H1 (cell line): ENCODE results near the gene HES7. TPM values are rescaled to one million over a fixed set of nuclear protein-coding genes. Genes with fewer than 3 reads are reported as not detected.

ENCODE experiments used
- CTCF ChIA-PET: fragments of 300-600 bp; sonication (Branson Sonifier 250); formaldehyde crosslinking; loops from one replicate; lab custom pipeline; 2021; ENCODE audit not compliant: partially characterized antibody; lab: Charles Lee
- POLR2A ChIA-PET: fragments of 300-600 bp; sonication (Branson Sonifier 250); formaldehyde crosslinking; loops from one replicate; lab custom pipeline; 2021; ENCODE audit warnings: inconsistent platforms; ENCODE audit not compliant: partially characterized antibody; lab: Charles Lee
- DNase-seq, 2 experiments: peaks; one replicate each; pipeline versions ENCODE4 v3.0.0 to v3.0.0-alpha.2; 2010 to 2022; ENCODE audit warnings: low spot score in 2 of 2, low read depth in 1 of 2, mixed read lengths in 1 of 2
- FAIRE-seq: peaks from 2 replicates; lab custom pipeline; 2011; peaks lifted over from hg19 to GRCh38; lab: Jason Lieb, UNC
- H2AFZ ChIP-seq: 2 replicates; pipeline ENCODE4 v1.8.1; 2012; ENCODE audit warnings: low read length, inconsistent platforms
- H2AK5ac ChIP-seq: 2 replicates; pipeline ENCODE4 v1.6.1; 2013; ENCODE audit warnings: low read depth, low read length
- H2BK120ac ChIP-seq: replicated peaks from 2 replicates; pipeline ENCODE3; 2013; ENCODE audit warnings: low read depth, low read length, inconsistent platforms
- H2BK12ac ChIP-seq: 2 replicates; pipeline ENCODE4 v1.6.1; 2013; ENCODE audit warnings: low read depth, low read length
- H2BK15ac ChIP-seq: 2 replicates; pipeline ENCODE4 v1.6.1; 2013; ENCODE audit warnings: low read length
- H2BK20ac ChIP-seq: 2 replicates; pipeline ENCODE4 v1.6.1; 2013; ENCODE audit warnings: low read length
- H2BK5ac ChIP-seq: 2 replicates; pipeline ENCODE4 v1.6.1; 2013; ENCODE audit warnings: low read depth, low read length
- H3K14ac ChIP-seq: 2 replicates; pipeline ENCODE4 v1.6.1; 2013; ENCODE audit warnings: inconsistent platforms; ENCODE audit not compliant: insufficient read length
- H3K18ac ChIP-seq: 2 replicates; pipeline ENCODE4 v1.6.1; 2013; ENCODE audit warnings: low read length; ENCODE audit errors: extremely low read depth
- H3K23ac ChIP-seq: 2 replicates; pipeline ENCODE4 v1.6.1; 2013; ENCODE audit warnings: inconsistent platforms; ENCODE audit not compliant: insufficient read length
- H3K23me2 ChIP-seq: 2 replicates; pipeline ENCODE4 v1.6.1; 2013; ENCODE audit warnings: low read depth, low read length
- H3K27ac ChIP-seq: 2 replicates; pipeline ENCODE4 v1.6.1; 2011; ENCODE audit warnings: low read depth, low read length, inconsistent platforms
- H3K27me3 ChIP-seq, 4 experiments: replicated peaks in 1 of 4; 1 replicate in 1 of 4; 2 replicates in 3 of 4; pipeline versions ENCODE4 v1.6.1 to v1.8.1; 2011 to 2013; ENCODE audit warnings: low read length in 3 of 4, mild to moderate bottlenecking in 3 of 4, inconsistent platforms in 2 of 4, mixed read lengths in 2 of 4, moderate library complexity in 1 of 4; ENCODE audit not compliant: control insufficient read depth in 3 of 4, insufficient read depth in 3 of 4; ENCODE audit errors: extremely low read depth in 1 of 4
- H3K36me3 ChIP-seq, 4 experiments: 2 replicates each; pipeline versions ENCODE4 v1.6.1 to v1.8.1; 2011 to 2013; ENCODE audit warnings: mild to moderate bottlenecking in 4 of 4, low read length in 3 of 4, moderate library complexity in 2 of 4, control low read depth in 1 of 4, inconsistent platforms in 1 of 4; ENCODE audit not compliant: insufficient read depth in 4 of 4, control insufficient read depth in 2 of 4
- H3K4ac ChIP-seq: replicated peaks from 2 replicates; pipeline ENCODE3; 2013; ENCODE audit warnings: low read length, low read depth, mixed read lengths, inconsistent platforms; ENCODE audit not compliant: insufficient read length
- H3K4me1 ChIP-seq, 4 experiments: replicated peaks in 1 of 4; 1 replicate in 1 of 4; 2 replicates in 3 of 4; pipeline versions ENCODE4 v1.6.1 to v1.8.1; 2011 to 2013; ENCODE audit warnings: low read length in 3 of 4, inconsistent platforms in 2 of 4, mixed read lengths in 1 of 4; ENCODE audit not compliant: insufficient read depth in 4 of 4, control insufficient read depth in 3 of 4
- H3K4me2 ChIP-seq, 2 experiments: 2 replicates each; pipeline versions ENCODE4 v1.6.1 to v1.8.1; 2011 to 2013; ENCODE audit warnings: low read depth in 2 of 2, low read length in 2 of 2, control low read depth in 1 of 2, inconsistent platforms in 1 of 2, mild to moderate bottlenecking in 1 of 2; ENCODE audit not compliant: insufficient read depth in 1 of 2
- H3K4me3 ChIP-seq, 4 experiments: fragments of 200-600, 300-600 bp in 1 of 4; sonication (generic), shearing (Covaris generic), sonication (Bioruptor Twin) in 1 of 4; 2 replicates each; pipeline versions ENCODE4 v1.5.1 to v1.8.1; 2011 to 2016; ENCODE audit warnings: low read length in 4 of 4, low read depth in 3 of 4, control low read depth in 2 of 4, inconsistent platforms in 2 of 4, mild to moderate bottlenecking in 2 of 4, mixed read lengths in 1 of 4, moderate library complexity in 1 of 4; ENCODE audit not compliant: insufficient read depth in 2 of 4; ENCODE audit errors: extremely low read depth in 1 of 4
- H3K56ac ChIP-seq: replicated peaks from 2 replicates; pipeline ENCODE3; 2013; ENCODE audit warnings: low read depth, mild to moderate bottlenecking, mixed read lengths, low read length, inconsistent platforms; ENCODE audit not compliant: insufficient read length
- H3K79me1 ChIP-seq: 2 replicates; pipeline ENCODE4 v1.6.1; 2013; ENCODE audit warnings: low read depth, low read length, control low read depth
- H3K79me2 ChIP-seq, 2 experiments: 2 replicates each; pipeline versions ENCODE4 v1.6.1 to v1.8.1; 2012 to 2013; ENCODE audit warnings: low read length in 2 of 2, mild to moderate bottlenecking in 2 of 2, inconsistent platforms in 1 of 2; ENCODE audit not compliant: insufficient read depth in 2 of 2, control insufficient read depth in 1 of 2
- H3K9ac ChIP-seq, 4 experiments: replicated peaks in 1 of 4; 1 replicate in 1 of 4; 2 replicates in 3 of 4; pipeline versions ENCODE4 v1.6.1 to v1.8.1; 2011 to 2013; ENCODE audit warnings: low read depth in 3 of 4, low read length in 3 of 4, control low read depth in 2 of 4, mild to moderate bottlenecking in 2 of 4, moderate library complexity in 2 of 4, inconsistent platforms in 1 of 4; ENCODE audit errors: extremely low read depth in 1 of 4
- H3K9me3 ChIP-seq, 2 experiments: 2 replicates each; pipeline versions ENCODE4 v1.6.1 to v1.8.1; 2012 to 2013; ENCODE audit warnings: mild to moderate bottlenecking in 2 of 2, moderate library complexity in 2 of 2, control low read depth in 1 of 2, inconsistent platforms in 1 of 2, low read depth in 1 of 2, low read length in 1 of 2, mixed read lengths in 1 of 2; ENCODE audit not compliant: insufficient read depth in 2 of 2
- H4K20me1 ChIP-seq, 2 experiments: replicated peaks in 1 of 2; 2 replicates each; pipeline versions ENCODE3 to v1.8.1; 2011 to 2013; ENCODE audit warnings: inconsistent platforms in 2 of 2, low read length in 2 of 2, mild to moderate bottlenecking in 1 of 2; ENCODE audit not compliant: insufficient read depth in 2 of 2, control insufficient read depth in 1 of 2
- H4K5ac ChIP-seq: 2 replicates; pipeline ENCODE4 v1.6.1; 2013; ENCODE audit warnings: low read length, low read depth, mixed read lengths, inconsistent platforms; ENCODE audit not compliant: insufficient read length
- H4K8ac ChIP-seq: 2 replicates; pipeline ENCODE4 v1.8.0; 2013; ENCODE audit warnings: mild to moderate bottlenecking, moderate library complexity, low read length, inconsistent platforms; ENCODE audit not compliant: insufficient read depth; ENCODE audit errors: extremely low read depth
- H4K91ac ChIP-seq: replicated peaks from 2 replicates; pipeline ENCODE3; 2013; ENCODE audit warnings: low read length, mixed read lengths, inconsistent platforms; ENCODE audit not compliant: insufficient read length
- ATF3 ChIP-seq: IDR thresholded peaks from 2 replicates; pipeline ENCODE4 v1.6.1; 2011; ENCODE audit warnings: low read depth, mild to moderate bottlenecking, low read length; ENCODE audit not compliant: insufficient read depth
- CBX5 ChIP-seq: fragments of 300-800, 300-1000 bp; sonication (generic); IDR thresholded peaks from 2 replicates; pipeline ENCODE4 v1.7.1; 2016; ENCODE audit warnings: antibody characterized with exemption, low read length, low read depth
- CHD2 ChIP-seq: IDR thresholded peaks from 2 replicates; pipeline ENCODE4 v1.6.1; 2012; ENCODE audit warnings: low read length, improper control_type of control experiment
- CREB1 ChIP-seq: IDR thresholded peaks from 2 replicates; pipeline ENCODE4 v1.6.1; 2012; ENCODE audit warnings: inconsistent platforms
- EP300 ChIP-seq, 2 experiments: IDR thresholded peaks; 1 replicate in 1 of 2; 2 replicates in 1 of 2; pipeline ENCODE4 v1.6.1; 2011 to 2012; ENCODE audit warnings: low read depth in 2 of 2, low read length in 2 of 2, mild to moderate bottlenecking in 2 of 2, borderline replicate concordance in 1 of 2, inconsistent platforms in 1 of 2, moderate library complexity in 1 of 2
- JUN ChIP-seq: IDR thresholded peaks from 2 replicates; pipeline ENCODE4 v1.6.1; 2011; ENCODE audit warnings: low read depth, mild to moderate bottlenecking, improper control_type of control experiment, low read length
- MAFK ChIP-seq: IDR thresholded peaks from 2 replicates; pipeline ENCODE4 v1.6.1; 2012; ENCODE audit warnings: low read depth, mild to moderate bottlenecking, improper control_type of control experiment, low read length
- NRF1 ChIP-seq: IDR thresholded peaks from 2 replicates; pipeline ENCODE4 v1.6.1; 2011; ENCODE audit warnings: mild to moderate bottlenecking, low read depth, low read length, improper control_type of control experiment
- PHF8 ChIP-seq: fragments of 200-600 bp; sonication (generic); conservative IDR thresholded peaks from 2 replicates; pipeline ENCODE4 v1.7.1; 2012; ENCODE audit warnings: low read depth, mild to moderate bottlenecking, inconsistent platforms, low read length, moderate library complexity
- POLR2AphosphoS5 ChIP-seq: IDR thresholded peaks from 2 replicates; pipeline ENCODE4 v1.6.1; 2011; ENCODE audit warnings: low read depth, low read length
- RBBP5 ChIP-seq: IDR thresholded peaks from 2 replicates; pipeline ENCODE4 v1.7.1; 2012; ENCODE audit warnings: low read depth, mild to moderate bottlenecking, inconsistent platforms, low read length, moderate library complexity, borderline replicate concordance
- RXRA ChIP-seq: IDR thresholded peaks from 2 replicates; pipeline ENCODE4 v1.6.1; 2011; ENCODE audit warnings: low read depth, mild to moderate bottlenecking, low read length, moderate library complexity; ENCODE audit not compliant: insufficient read depth
- SIRT6 ChIP-seq: IDR thresholded peaks from one replicate; pipeline ENCODE4 v1.7.1; 2012; ENCODE audit warnings: low read length, inconsistent platforms
- SUZ12 ChIP-seq: fragments of 200-600 bp; sonication (generic); IDR thresholded peaks from 2 replicates; pipeline ENCODE4 v1.6.1; 2012; ENCODE audit warnings: mild to moderate bottlenecking, inconsistent platforms, low read length, moderate library complexity, mixed read lengths
- TBP ChIP-seq: IDR thresholded peaks from 2 replicates; pipeline ENCODE4 v1.6.1; 2011; ENCODE audit warnings: low read depth, low read length, improper control_type of control experiment
- WGBS, 2 experiments: shearing (Covaris generic) in 1 of 2; methylation state at CpG; one replicate each; pipeline versions ENCODE4 v1.1.6 to v1.1.7; 2013 to 2015; ENCODE audit warnings: low lambda C conversion rate in 2 of 2, mixed read lengths in 2 of 2, inconsistent platforms in 1 of 2, low coverage in 1 of 2, missing lambda C conversion rate in 1 of 2; ENCODE audit not compliant: insufficient replicate concordance in 2 of 2, insufficient coverage in 1 of 2, insufficient read length in 1 of 2; ENCODE audit errors: extremely low coverage in 1 of 2, missing lambda C conversion rate in 1 of 2; 5-methylcytosine and 5-hydroxymethylcytosine counted together
- polyA plus RNA-seq, 7 experiments: library from polyadenylated mRNA; depleted of rRNA in 3 of 7; stranded (reverse) in 5 of 7; unstranded in 2 of 7; fragments of >200 nt in 5 of 7; fragments of 200-250 nt in 2 of 7; gene quantifications; 1 replicate in 5 of 7; 2 replicates in 1 of 7; 4 replicates in 1 of 7; pipeline versions ENCODE4 v1.2.1 to v1.2.3, GENCODE V29; 2011 to 2013; ENCODE audit warnings: missing spikeins in 2 of 7, mixed read lengths in 2 of 7
- total RNA-seq: library from RNA; stranded (reverse); fragmentation: NEBNext Ultra II Directional; extraction: Animal tissue kit (Norgen Biotek cat#: 25700); gene quantifications from 2 replicates; pipeline ENCODE4 v1.2.1, GENCODE V29; 2021

Gene HES7
- total and polyA plus RNA-seq, 2 of the 8 experiments (the other 6 are each of a cell fraction or from before 2014, with no cell fraction given) = 0.20 to 0.32 TPM

- H3K79me1 ChIP-seq = no peaks in the 10 kb centered on the region
- no peak for TF ChIP-seq CBX5
- TF ChIP-seq NRF1 = no peak
- TF ChIP-seq EP300 (IDR thresholded peaks at IDR 0.05; ENCODE audit: borderline replicate concordance in 1 of 2, low read depth in 2 of 2, low read length in 2 of 2) = no peak
- no peak for TF ChIP-seq SIRT6
- no peak for TF ChIP-seq POLR2AphosphoS5
- TF ChIP-seq MAFK = no peak
- TF ChIP-seq CHD2 = no peak
- no peak for TF ChIP-seq RBBP5
- no peak for TF ChIP-seq TBP
- no peak for TF ChIP-seq PHF8
- no peak for TF ChIP-seq JUN
- TF ChIP-seq SUZ12 = no peak
- no peak for TF ChIP-seq RXRA
- TF ChIP-seq CREB1 = no peak
- no peak for TF ChIP-seq ATF3
- TF ChIP-seq, all 59 proteins: peak for 0
- Histone ChIP-seq H2BK12ac (no peak overlapping the region), H3K4me2 (no peak overlapping the region), H4K5ac (no peak overlapping the region), H3K4ac (no peak overlapping the region), H3K79me2 (no peaks in the 10 kb centered on the region), H3K56ac (no peak overlapping the region), H3K18ac (no peak overlapping the region), H2BK5ac (no peak overlapping the region), H4K8ac (no peak overlapping the region), H3K27me3 (peaks cover 0 to 2% (median 0%) of the 10 kb centered on the region in 4 experiments; a peak in 2 of 7 replicates), H3K14ac (no peak overlapping the region), H3K4me1 (no peaks in the 10 kb centered on the region), H2AFZ (no peak overlapping the region), H3K27ac (no peak overlapping the region), H2BK120ac (no peak overlapping the region), H3K36me3 (no peaks in the 10 kb centered on the region), H3K23me2 (no peaks in the 10 kb centered on the region), H4K91ac (no peak overlapping the region), H2BK15ac (no peak overlapping the region), H3K9me3 (no peaks in the 10 kb centered on the region), H3K9ac (no peak overlapping the region), H3K23ac (no peak overlapping the region), H4K20me1 (no peaks in the 10 kb centered on the region), H3K4me3 (no peak overlapping the region), H2AK5ac (no peak overlapping the region), H2BK20ac (no peak overlapping the region)
- DNase-seq (no peak), FAIRE-seq (no peak)
- 61% methylated on average over 2 of the region's 2 CpGs; no CpG with 5 or more reads in 1 of the 2 experiments for WGBS, 2 experiments
- CTCF ChIA-PET = interaction anchor here (1.0 to 23.3 kb wide), 11 partner anchors 9 to 70 kb away, joined by 3 to 501 read pairs (median 5); partner anchors contain the start of genes ALOX12B and ALOXE3
- POLR2A ChIA-PET = interaction anchor here (1.3 kb wide), 1 partner anchor 73 kb away, joined by 5 read pairs; no protein-coding TSS in a partner anchor
Measured at GRCh38 chr17:8100763-8101162, 23.1 kb downstream of the HES7 start.
